ENCODE measurements around the gene MMP13. TPM values are rescaled to one million over a fixed set of nuclear protein-coding genes. Genes with fewer than 3 reads are reported as not detected.
"Not testable (repeated sequence)": the region's sequence is repeated elsewhere in the genome, so short reads cannot be mapped to it uniquely, and the experiment has no call there.

The MMP13 gene
- total RNA-seq, 2 donors from 2014 or later = not detected

DNA sequence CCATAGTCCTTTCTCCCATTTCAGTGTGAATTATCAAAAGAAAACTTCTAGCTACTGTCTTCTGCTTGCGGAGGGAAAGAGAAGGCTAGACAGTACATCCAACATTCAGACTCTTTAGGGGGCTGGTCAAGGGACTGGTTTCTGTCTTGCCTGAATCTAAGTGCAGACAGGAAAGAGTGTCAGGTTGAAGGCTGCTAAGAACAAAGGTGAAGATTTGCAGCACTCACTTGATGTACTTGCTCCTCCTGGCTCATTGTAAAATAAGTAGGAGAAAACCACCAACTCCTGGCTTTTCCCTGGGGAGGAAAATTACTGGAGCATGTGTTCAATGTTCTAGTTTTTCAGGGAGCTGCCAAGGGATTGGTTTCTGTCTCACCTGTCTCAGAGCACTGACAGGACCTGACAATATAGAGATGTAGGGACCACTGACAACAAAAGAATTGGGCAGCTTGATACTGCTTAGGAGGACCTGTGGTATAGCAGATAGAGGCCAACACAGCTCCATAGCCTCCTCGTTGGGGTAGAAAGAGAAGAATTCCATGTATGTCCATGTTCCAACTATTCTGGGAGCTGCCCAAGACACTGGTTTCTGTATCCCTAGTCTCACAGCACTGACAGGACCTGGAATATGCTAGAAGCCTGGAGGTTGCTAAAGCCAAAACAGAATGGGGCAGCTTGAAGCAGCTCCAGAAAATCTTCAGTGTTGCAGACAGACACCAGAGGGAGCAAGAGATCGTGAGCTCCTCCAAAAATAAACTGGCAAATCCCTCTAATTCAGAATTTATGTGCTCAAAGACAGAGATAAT lies 41.1 kb downstream of the MMP13 start:
- intact Hi-C loops (cut with DNase I, micrococcal nuclease) = no loop called here
- peak; percentile 67 for ATAC-seq
- no peak for DNase-seq

GRCh38 chr11:102912482-102912830 lies 43.1 kb downstream of the MMP13 start:
- no peak for DNase-seq
- intact Hi-C loops (cut with DNase I, micrococcal nuclease) = no loop called here
- ATAC-seq = no peak

- ATAC-seq = no peak
- no peak for DNase-seq
Measured at GRCh38 chr11:102911758-102912481, 43.6 kb downstream of the MMP13 start.

GRCh38 chr11:102905848-102906247 lies 49.7 kb downstream of the MMP13 start:
- intact Hi-C loops (cut with DNase I, micrococcal nuclease); ATAC-seq: not testable (repeated sequence)
- DNase-seq = peak in 1 of 2 donors; percentile 9

More at GRCh38 chr11:102911758-102912481, 43.6 kb downstream of the MMP13 start:
- intact Hi-C loops (cut with DNase I, micrococcal nuclease) = no loop called here

DNA sequence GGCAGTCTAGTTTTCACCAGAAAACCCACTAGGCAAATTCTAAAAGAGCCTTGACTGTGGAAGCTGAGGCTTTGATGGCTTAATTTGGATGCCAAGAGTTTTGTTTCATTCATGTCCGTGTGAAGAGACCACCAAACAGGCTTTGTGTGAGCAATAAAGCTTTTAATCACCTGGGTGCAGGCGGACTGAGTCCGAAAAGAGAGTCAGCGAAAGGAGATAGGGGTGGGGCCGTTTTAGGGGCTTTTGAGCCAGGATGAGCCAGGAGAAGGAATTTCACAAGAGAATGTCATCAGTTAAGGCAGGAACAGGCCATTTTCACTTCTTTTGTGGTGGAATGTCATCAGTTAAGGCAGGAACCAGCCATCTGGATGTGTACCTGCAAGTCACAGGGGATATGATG lies 51.6 kb downstream of the MMP13 start:
- DNase-seq; intact Hi-C loops (cut with DNase I, micrococcal nuclease); ATAC-seq: not testable (repeated sequence)

DNA sequence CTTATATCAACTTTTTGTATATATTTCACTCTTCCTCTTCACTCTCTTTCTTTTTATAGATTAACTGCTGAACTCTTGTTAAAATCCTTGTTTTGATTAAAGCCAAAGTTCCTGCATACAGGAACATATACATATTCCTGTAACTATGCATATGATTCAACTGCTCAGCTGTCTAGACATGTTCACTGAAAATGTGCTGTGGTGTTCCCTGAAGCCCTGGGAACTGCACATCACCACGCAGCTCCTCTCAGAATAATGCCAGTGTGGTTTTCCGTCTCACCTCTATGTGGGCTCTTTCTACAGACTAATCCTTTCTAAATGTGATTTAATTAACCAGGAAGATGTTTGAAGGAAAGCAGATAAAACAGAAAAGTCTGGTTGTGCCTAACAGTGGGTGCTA lies 55.2 kb downstream of the MMP13 start:
- intact Hi-C loops (cut with DNase I, micrococcal nuclease) = no loop called here
- ATAC-seq (no peak), DNase-seq (no peak)

Other genes with a start within 250 kb of the MMP13 start
- gene MMP27, start 250.0 kb downstream of the MMP13 start, total RNA-seq = under 1 TPM in 1 of 2 donors, not detected in 1; 0.47 TPM
- gene MMP8, start 230.8 kb downstream of the MMP13 start, total RNA-seq = not detected
- gene MMP10, start 175.1 kb downstream of the MMP13 start, total RNA-seq = under 1 TPM in 1 of 2 donors, not detected in 1; 0.47 TPM
- gene MMP1, start 157.6 kb downstream of the MMP13 start, total RNA-seq = under 1 TPM; 0.75 to 0.79 TPM
- 1 to 10 TPM in 1 of 2 donors, under 1 TPM in 1; 0.50 to 1.3 TPM for gene MMP3, start 112.1 kb downstream of the MMP13 start, total RNA-seq
- gene MMP12, start 80.8 kb downstream of the MMP13 start, total RNA-seq = 10 to 100 TPM in 1 of 2 donors, 1 to 10 TPM in 1; 3.5 to 10.9 TPM
- gene DCUN1D5, start 136.4 kb upstream of the MMP13 start, total RNA-seq = 10 to 100 TPM; 10.5 to 14.4 TPM
- gene DYNC2H1, start 153.7 kb upstream of the MMP13 start, total RNA-seq = 1 to 10 TPM; 2.0 to 3.6 TPM

Data from left colon (tissue), 2 donors.